ENCODE results near the gene AAR2.

AAR2 gene

DNA sequence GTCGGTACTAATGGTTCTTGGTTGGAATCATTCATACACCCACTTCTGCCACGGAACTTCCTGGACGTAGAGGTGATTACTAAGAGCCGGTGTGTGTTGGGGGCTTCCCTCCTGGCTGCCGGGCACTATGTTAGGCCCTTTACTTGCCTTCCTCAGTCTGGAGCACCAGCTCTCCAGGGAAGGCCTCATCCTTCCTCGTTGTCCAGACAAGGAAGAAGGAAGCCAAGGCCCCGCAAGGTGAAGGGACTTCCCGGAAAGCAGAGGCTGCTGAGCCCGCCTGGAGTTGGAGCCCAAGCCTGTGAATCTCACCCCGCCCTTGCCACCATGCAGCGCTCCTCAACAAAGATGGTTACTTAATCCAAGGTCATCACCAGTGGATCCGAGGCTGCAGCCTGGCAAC, 26.2 kb downstream of the AAR2 start:
- no peak overlapping the region for H3K4me3 ChIP-seq (replicated peaks; ENCODE audit: low read depth, low read length)
- TF ChIP-seq, protein P1, sequence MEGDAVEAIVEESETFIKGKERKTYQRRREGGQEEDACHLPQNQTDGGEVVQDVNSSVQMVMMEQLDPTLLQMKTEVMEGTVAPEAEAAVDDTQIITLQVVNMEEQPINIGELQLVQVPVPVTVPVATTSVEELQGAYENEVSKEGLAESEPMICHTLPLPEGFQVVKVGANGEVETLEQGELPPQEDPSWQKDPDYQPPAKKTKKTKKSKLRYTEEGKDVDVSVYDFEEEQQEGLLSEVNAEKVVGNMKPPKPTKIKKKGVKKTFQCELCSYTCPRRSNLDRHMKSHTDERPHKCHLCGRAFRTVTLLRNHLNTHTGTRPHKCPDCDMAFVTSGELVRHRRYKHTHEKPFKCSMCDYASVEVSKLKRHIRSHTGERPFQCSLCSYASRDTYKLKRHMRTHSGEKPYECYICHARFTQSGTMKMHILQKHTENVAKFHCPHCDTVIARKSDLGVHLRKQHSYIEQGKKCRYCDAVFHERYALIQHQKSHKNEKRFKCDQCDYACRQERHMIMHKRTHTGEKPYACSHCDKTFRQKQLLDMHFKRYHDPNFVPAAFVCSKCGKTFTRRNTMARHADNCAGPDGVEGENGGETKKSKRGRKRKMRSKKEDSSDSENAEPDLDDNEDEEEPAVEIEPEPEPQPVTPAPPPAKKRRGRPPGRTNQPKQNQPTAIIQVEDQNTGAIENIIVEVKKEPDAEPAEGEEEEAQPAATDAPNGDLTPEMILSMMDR (IDR thresholded peaks at IDR 0.05; ENCODE audit: low read depth, low read length, missing control alignments) = no peak
- no peak for DNase-seq (ENCODE audit: extremely low read depth, low read depth)

DNA sequence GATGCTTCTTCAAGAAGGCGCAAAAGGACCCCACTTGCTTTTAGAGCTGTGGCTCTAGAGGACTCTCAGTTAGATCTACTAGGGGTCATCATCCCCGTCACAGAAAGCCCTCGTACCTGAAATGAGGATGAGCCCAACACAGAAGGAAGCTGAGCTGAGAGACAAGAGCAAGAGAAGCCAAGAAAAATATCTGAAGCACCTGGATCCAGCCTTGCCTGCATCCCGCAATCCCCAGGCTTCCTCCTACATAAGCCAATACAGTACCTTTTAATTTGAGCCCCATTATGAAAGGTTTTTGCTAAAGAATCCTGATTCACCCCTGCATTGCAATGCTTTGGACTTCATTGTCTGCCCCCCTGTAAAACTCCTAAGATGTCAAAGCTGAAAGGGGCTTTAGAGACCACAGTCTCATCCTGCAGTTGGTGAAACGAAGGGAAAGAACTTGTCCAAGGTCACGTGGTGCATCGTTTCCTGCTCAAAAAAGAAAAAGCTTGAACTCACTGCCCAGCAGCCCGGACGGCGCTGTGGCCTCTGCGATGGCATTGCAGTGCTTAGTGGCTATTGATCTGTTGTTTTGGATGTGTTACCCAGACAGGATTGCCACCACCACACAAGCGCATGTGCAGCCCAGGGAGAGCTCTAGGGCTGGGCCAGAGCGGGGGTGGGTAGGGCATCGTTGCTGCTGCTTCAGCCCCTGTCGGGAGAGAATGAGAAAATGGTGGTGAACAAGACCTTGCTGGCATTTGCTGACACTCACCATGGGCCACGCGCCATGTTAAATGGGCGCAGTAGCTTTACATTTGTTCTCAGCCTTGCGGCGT, 28.4 kb downstream of the AAR2 start:
- no peak overlapping the region for H3K4me3 ChIP-seq (replicated peaks; ENCODE audit: low read depth, low read length)
- DNase-seq (ENCODE audit: extremely low read depth, low read depth) = no peak
- TF ChIP-seq, protein P1 (IDR thresholded peaks at IDR 0.05; ENCODE audit: low read depth, low read length, missing control alignments) = no peak

GRCh38 chr20:36266189-36266588, 29.9 kb downstream of the AAR2 start:
- TF ChIP-seq, protein P1 (IDR thresholded peaks at IDR 0.05; ENCODE audit: low read depth, low read length, missing control alignments) = no peak
- no peak overlapping the region for H3K4me3 ChIP-seq (replicated peaks; ENCODE audit: low read depth, low read length)
- DNase-seq (ENCODE audit: extremely low read depth, low read depth) = no peak

DNA sequence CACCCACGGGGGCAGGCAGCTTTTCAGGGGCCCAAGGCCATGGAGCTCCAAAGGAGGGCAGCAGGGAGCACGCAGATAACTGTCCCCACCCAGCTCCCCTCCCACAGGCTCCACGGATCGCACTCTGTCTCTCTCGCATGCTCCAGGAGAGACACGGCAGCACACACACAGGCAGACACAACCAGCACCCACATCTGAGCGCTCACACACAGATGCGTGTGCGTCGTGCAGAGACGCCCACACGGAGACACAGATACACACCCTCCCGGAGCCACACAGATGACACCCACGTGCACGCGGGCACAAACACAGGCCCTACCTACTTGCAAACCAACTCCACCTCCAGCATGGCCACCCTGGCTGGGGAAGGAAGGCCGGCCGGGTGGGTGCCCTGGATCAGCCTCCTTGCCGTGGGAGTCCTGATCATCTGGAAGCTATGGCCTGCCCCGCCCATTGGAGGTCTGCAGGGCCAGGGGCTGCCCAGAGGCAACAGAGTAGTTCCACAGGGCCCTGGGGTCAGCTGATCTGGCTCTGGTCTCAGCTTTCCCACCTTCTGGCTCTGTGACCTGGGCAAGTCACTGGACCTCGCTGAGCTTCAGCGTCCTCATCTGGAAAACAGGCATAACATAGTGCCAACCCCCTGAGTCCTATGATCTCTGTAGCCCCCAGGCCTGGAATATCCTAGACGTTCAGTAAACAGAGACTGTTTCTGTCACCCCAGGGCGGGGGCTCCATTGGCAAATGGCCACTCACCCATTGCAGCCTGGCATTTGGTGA, 31.5 kb downstream of the AAR2 start:
- TF ChIP-seq, protein P1 (IDR thresholded peaks at IDR 0.05; ENCODE audit: low read depth, low read length, missing control alignments) = no peak
- DNase-seq (ENCODE audit: extremely low read depth, low read depth) = no peak
- no peak overlapping the region for H3K4me3 ChIP-seq (replicated peaks; ENCODE audit: low read depth, low read length)

- DNase-seq (ENCODE audit: extremely low read depth, low read depth) = no peak
- TF ChIP-seq, protein P1 (IDR thresholded peaks at IDR 0.05; ENCODE audit: low read depth, low read length, missing control alignments) = no peak
- H3K4me3 ChIP-seq (replicated peaks; ENCODE audit: low read depth, low read length) = no peak overlapping the region
Observed at GRCh38 chr20:36268440-36269342, 32.4 kb downstream of the AAR2 start.

DNA sequence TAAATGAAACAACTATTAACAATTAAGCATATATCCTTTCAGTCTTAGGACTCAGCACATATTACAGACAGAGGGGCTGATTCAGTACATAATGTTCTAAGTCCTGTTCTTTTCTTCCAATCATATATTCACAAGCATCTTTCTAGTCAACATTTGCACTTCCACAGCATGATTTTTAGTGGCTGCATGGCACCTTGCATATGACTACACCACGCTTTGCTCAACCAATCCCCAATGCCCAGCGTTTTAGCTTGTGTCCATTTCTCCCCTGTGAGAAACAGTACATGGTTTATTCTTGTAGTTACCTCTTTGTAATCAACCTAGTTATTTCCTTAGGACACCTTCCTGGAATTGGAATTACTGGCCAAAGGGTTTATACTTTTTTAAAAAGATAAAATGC, 33.2 kb downstream of the AAR2 start:
- TF ChIP-seq, protein P1 (IDR thresholded peaks at IDR 0.05; ENCODE audit: low read depth, low read length, missing control alignments) = no peak
- no peak overlapping the region for H3K4me3 ChIP-seq (replicated peaks; ENCODE audit: low read depth, low read length)

More for the DNA sequence above, 33.2 kb downstream of the AAR2 start:
- DNase-seq (ENCODE audit: extremely low read depth, low read depth) = no peak
